Measurements from ENCODE around the gene MTCL1.

The MTCL1 gene

DNA sequence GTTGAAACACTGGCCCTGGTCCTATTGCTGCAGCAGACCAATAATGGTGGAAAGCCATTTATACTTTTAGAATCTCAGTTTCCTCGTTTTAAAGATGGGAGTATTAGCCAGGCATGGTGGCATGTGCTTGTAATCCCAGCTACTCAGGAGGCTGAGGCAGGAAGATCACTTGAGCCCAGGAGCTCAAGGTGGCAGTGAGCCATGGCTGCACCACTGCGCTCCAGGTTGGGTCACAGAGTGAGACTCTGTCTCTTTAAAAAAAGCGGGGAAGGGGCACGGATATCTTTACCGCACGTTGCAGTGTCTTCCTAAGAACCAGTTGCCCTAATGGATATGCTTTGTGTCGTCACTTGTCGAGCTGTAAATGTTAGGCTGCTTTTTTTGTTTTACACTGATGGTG is 8.3 kb downstream of the MTCL1 start:
- no peak for DNase-seq (ENCODE audit: low read depth)

- no peak for DNase-seq (ENCODE audit: low read depth)
These were observed 10.2 kb downstream of the MTCL1 start for GRCh38 chr18:8715599-8715998.

- no peak for DNase-seq (ENCODE audit: low read depth)
These were observed 11.8 kb downstream of the MTCL1 start for GRCh38 chr18:8717011-8717770.

- no peak for DNase-seq (ENCODE audit: low read depth)
These were observed 13.1 kb downstream of the MTCL1 start for GRCh38 chr18:8718401-8718913.

- DNase-seq (ENCODE audit: low read depth), result no peak
These were observed 13.8 kb downstream of the MTCL1 start for GRCh38 chr18:8719192-8719591.

DNA sequence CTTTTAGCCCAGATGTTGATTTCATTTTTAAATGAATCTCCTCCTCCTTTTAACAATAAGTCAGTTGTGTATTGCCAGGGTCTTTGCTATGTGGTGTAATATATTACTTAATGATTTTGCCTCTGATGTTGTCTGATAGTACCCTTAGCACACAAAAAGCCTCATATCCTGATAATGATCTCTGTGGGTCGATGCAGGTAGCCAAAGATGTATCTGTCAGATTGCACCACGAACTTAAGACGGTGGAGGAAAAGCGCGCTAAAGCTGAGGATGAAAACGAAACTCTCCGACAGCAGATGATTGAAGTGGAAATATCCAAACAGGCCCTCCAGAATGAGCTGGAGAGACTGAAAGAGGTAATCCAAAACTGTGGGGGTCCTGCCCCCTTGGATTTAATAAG is 14.8 kb downstream of the MTCL1 start:
- DNase-seq (ENCODE audit: low read depth), result no peak

DNA sequence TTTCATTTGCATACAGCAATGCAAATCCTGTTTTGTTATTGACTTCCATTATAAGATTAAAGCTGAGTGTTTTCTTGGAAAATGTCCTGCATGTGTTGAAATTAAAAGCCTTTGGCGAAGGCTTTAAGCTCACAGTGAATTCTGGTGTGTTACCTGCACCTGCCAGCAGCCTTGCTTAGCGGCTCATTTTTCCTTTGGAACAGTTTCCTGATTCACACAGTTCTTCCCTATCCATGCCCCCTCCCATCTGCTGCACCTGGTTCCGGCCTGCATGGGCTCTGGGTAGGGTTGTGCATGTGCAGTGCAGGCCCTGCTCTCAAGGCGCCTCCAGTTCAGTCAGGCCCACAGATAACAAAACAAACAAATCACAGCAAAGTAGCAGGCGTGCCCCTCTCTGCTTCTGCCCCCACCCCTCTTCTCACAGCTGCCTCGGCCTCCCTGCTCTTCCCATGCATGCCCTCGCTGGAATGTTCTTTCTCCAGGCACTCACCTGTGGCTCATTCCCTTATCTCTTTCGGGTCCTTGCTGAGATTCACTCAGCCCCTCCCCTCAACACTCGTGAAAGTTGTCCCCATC is 15.8 kb downstream of the MTCL1 start:
- no peak for DNase-seq (ENCODE audit: low read depth)

DNA sequence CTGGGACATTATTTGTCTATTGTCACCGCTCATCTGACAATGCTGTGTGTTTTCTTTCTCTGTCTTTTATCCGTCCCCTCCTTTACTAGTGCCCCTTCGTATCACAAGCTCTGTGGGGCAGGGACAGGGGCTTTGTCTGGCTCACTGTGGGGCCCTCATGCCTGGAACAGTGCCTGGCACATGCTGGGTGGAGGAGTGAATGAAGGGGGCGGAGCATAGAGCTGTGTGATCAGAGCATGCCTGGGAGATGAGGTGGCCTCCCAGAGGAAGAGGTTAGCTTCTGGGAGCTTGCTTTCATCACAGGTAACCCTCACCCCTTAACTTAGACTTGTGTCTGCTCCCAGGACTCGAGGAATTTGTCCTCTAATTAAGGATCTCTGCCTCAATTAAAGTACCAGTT is 16.4 kb downstream of the MTCL1 start:
- DNase-seq (ENCODE audit: low read depth), result no peak

DNA sequence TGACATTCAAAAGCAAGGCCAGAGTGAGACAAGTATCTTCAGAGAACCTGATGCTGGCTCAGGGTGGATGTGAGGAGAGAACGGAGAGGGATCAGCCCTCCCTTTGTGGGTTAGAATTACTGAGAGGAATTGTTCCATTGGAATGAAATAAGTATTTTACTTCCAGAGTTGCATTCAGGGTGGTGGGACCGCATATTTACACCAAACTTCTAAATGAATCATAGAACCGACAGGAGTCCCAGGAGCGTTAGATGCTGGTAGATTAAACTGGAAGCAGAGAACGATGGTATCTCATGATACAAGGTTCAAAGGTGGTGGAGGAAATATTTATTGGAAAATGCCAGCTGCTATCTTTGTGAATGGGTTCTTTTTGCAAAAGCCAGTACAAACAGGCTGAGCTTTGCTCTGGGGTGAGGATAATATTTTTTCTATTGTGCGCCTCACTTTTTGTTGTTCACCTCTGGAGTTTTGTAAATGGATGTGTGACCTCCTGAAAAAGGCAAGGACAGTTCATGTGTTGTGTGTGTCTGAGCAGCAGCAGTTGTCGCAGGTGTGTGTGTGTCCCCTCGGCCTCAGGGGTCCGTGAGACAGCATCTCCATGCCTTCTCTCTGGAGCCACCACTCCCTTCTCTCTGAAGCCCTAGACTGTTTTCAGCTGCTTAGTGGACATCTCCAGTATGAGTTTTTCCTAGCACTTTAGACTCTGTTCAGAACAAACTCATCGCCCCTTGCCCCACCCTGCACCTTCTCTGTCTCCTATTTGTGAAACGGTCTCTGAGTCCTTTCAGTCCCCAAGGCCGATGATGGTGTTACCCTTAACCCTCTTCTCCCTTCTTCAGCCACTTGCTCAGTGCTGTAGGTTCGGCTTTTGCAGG is 17.8 kb downstream of the MTCL1 start:
- DNase-seq (ENCODE audit: low read depth), result no peak

- no peak for DNase-seq (ENCODE audit: low read depth)
These were observed 19.1 kb downstream of the MTCL1 start for GRCh38 chr18:8724452-8724851.

- DNase-seq (ENCODE audit: low read depth), result no peak
These were observed 20.9 kb downstream of the MTCL1 start for GRCh38 chr18:8726281-8726680.

GRCh38 chr18:8726963-8727705 is 21.8 kb downstream of the MTCL1 start:
- no peak for DNase-seq (ENCODE audit: low read depth)

DNA sequence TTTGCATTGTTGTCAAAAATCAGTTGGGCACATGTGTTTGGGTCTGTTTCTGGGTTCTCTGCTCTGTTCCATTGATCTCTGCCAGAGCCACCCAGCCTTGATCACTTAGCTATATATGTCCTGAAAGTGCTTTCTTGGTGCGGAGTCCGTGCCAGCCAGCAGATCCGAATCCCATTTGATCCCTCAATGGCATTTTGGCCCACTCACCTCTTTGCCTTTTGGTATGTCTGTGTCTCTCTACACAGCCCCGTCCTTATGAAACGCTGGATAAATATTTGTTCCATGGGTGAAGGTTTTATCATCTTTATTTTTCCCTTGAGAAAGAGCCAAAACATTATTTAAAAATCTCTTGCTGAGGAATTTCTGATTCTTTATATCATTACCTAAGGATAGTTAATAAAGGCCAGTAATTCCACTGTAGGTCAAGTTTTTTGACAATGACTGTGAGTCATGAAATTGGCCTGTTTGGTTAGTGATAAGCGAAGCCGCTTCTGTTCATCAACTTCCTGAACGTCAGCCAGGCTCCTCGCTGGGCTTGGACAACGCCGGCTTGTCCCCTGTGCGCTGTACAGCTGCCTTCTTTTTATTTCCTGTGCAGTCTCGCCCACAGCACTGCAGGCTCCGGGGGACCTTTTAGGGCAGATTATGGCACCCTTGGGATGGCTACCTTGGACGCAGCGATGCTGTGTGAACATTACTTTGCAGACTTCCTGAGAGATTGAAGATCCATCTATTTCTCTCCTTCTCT is 24.9 kb downstream of the MTCL1 start:
- DNase-seq (ENCODE audit: low read depth), result no peak

- no peak for DNase-seq (ENCODE audit: low read depth)
These were observed 27.3 kb downstream of the MTCL1 start for GRCh38 chr18:8732442-8733360.

DNA sequence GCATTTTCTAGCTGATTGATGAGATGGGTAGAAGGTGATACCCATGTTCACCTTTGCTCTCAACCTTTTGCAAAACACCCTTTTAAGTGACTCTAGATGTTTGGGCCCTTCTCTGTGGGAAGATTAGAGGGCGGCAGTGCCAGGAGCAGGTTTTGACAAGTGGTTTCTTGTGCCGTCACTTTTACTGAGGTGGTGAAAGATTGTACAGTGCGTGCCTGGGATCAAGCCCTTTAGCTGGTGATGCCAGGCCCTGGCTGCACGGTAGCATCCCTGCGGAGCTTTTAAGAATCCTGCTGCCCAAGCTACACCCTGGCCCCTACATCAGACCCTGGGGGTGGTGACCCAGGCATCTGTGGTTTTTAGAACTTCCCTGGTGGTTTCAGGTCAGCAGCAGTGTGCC is 29.1 kb downstream of the MTCL1 start:
- DNase-seq (ENCODE audit: low read depth), result no peak

DNA sequence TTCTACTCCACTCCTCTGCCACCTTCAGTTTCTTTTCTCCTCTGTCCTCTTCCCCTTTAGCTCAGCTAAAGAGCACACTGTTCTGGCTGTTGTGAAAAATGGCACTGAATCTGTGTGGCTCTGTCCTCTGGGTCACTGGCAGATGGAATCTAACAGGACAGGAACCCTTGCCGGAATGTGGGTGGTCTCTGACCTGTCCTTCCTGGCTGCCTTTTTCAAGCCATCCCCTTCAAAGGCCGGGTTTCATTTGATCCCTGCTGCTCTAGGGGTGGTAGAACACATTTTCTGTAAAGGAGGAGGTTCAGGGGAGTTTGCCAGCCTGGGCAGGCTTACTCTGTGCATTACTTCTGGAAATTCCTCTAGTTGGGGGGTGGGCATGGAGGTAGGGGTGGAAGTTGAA is 29.9 kb downstream of the MTCL1 start:
- no peak for DNase-seq (ENCODE audit: low read depth)

DNA sequence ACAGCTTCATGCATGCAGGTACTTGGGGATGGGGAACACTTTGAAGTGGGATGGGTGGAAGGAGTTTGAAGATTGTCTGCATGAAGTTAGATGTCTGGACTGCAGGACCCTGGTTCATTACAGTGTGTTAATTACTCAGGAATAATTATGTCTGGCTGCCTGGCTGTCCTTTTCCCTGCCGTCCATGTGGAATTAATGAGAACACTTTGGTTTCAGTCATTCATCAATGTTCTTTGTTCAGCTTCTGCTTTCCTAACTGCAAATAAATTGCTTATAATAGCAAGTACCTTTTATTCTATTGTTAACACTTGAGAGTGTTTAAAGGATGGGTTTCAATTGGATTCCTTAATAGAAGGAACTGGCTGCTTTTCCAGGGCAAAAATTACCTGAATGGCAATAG is 35.8 kb downstream of the MTCL1 start:
- no peak for DNase-seq (ENCODE audit: low read depth)

DNA sequence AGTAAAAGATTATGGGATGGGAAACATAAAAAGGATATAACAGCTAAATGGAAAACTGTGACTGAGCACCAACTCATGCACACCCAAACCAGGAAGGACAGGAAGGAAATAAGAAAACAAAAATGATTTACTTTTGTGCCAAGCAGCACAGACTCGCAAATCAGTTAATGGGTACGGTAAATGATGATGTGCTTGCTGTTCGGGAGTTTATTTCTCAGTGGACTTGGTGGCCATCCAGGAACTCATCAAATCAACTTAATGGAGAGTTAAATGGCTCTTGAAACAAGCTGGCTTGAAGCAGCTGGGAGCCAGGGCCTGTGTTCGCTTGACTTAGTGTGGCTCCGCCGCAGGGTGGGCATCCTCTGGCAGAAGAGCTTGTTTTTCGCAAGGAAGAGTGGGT is 36.2 kb downstream of the MTCL1 start:
- no peak for DNase-seq (ENCODE audit: low read depth)

GRCh38 chr18:8742387-8743361 is 37.3 kb downstream of the MTCL1 start:
- DNase-seq (ENCODE audit: low read depth), result no peak

All from fibroblast of the conjunctiva (primary cell).